ENCODE data around the gene ANKRD37.

ANKRD37 gene

GRCh38 chr4:185421366-185422124, 24.9 kb downstream of the ANKRD37 start:
- no peak for DNase-seq (ENCODE audit: low read depth)

- DNase-seq (ENCODE audit: low read depth): no peak
These were observed 28.4 kb downstream of the ANKRD37 start for GRCh38 chr4:185424905-185425646.

- peak; percentile 83 for DNase-seq (ENCODE audit: low read depth)
These were observed 29.2 kb downstream of the ANKRD37 start, which contains the start of gene UFSP2 for GRCh38 chr4:185425647-185426352. Gene UFSP2, minus strand, starts transcription at chr4:185425964. Its CDS starts 96 bp downstream, at chr4:185425868.

- DNase-seq (ENCODE audit: low read depth): no peak
These were observed 30.5 kb downstream of the ANKRD37 start for GRCh38 chr4:185426960-185427688.

GRCh38 chr4:185429660-185430059, 33.0 kb downstream of the ANKRD37 start:
- DNase-seq (ENCODE audit: low read depth): no peak

GRCh38 chr4:185435466-185435865, 38.8 kb downstream of the ANKRD37 start:
- no peak for DNase-seq (ENCODE audit: low read depth)

GRCh38 chr4:185437809-185438208, 41.2 kb downstream of the ANKRD37 start:
- no peak for DNase-seq (ENCODE audit: low read depth)

- no peak for DNase-seq (ENCODE audit: low read depth)
These were observed 44.8 kb downstream of the ANKRD37 start for GRCh38 chr4:185441479-185441878.

GRCh38 chr4:185445209-185445608, 48.6 kb downstream of the ANKRD37 start:
- no peak for DNase-seq (ENCODE audit: low read depth)

Data from activated T-cell treated with anti-CD3 and anti-CD28 coated beads for 1 hour (primary cell).